ENCODE data around the gene SUSD3.
A peak's percentile ranks its signal among the peaks of the same experiment; 100 is the strongest.

SUSD3 gene

DNA sequence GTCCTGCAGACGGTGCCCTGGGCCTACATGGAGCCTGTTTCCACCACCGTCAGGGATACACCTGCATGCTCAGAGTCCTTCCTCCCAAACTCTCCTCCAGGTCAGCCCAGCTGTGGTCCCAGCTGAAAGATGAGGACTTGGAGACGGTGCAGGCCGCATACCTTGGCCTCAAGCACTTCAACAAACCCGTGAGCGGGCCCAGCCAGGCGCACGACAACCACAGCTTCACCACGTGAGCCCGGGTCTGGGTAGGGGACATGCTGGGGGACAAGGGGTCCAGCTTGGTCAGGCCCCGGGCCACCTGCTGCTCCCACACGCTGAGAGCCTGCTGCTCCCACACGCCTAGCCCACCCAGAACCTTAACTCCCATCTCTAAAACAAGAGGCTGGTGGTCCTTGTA, 20.9 kb downstream of the SUSD3 start:
- DNase-seq (ENCODE audit: insufficient read length, low spot score) (no peak), FAIRE-seq (no peak)

DNA sequence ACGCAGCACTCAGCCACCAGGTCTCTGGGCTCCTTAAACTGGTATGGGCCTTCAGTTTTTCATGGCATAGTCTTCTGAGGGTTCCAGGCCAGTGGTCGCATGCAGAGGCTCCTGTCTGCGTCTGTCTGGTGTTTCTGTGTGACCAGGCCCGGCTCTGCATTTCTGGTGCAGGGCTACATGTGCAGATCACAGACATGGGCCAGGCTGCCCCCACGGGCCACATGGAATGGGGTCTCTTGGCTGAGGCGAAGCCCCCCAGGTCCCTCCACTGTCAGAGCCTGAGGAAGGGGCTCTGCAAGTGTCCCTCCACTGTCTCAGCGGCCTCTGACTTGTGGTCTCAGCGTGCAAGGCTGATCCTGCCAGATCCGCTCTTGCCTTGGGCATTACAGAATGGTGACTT, 21.9 kb downstream of the SUSD3 start:
- DNase-seq (ENCODE audit: insufficient read length, low spot score) = no peak
- FAIRE-seq = no peak
- no peak for TF ChIP-seq POU2F2 (IDR thresholded peaks at IDR 0.05; ENCODE audit: low read depth, low read length)
- TF ChIP-seq PAX5 (IDR thresholded peaks at IDR 0.05; ENCODE audit: insufficient read depth, low read length, severe bottlenecking) = no peak
- TF ChIP-seq POLR2AphosphoS5 (IDR thresholded peaks at IDR 0.05; ENCODE audit: low read depth, low read length) = no peak
- TF ChIP-seq TAF1 (IDR thresholded peaks at IDR 0.05; ENCODE audit: low read depth, low read length) = no peak
- no peak for TF ChIP-seq SPI1 (IDR thresholded peaks at IDR 0.05; ENCODE audit: low read depth, low read length)
- TF ChIP-seq POLR2A (IDR thresholded peaks at IDR 0.05; ENCODE audit: low read depth, low read length) = no peak

More for the DNA sequence above, 20.9 kb downstream of the SUSD3 start:
- TF ChIP-seq POLR2A (IDR thresholded peaks at IDR 0.05; ENCODE audit: low read depth, low read length) = no peak
- TF ChIP-seq POU2F2 (IDR thresholded peaks at IDR 0.05; ENCODE audit: low read depth, low read length) = no peak
- no peak for TF ChIP-seq PAX5 (IDR thresholded peaks at IDR 0.05; ENCODE audit: insufficient read depth, low read length, severe bottlenecking)
- TF ChIP-seq SPI1 (IDR thresholded peaks at IDR 0.05; ENCODE audit: low read depth, low read length) = no peak
- TF ChIP-seq POLR2AphosphoS5 (IDR thresholded peaks at IDR 0.05; ENCODE audit: low read depth, low read length) = no peak
- TF ChIP-seq TAF1 (IDR thresholded peaks at IDR 0.05; ENCODE audit: low read depth, low read length) = no peak

DNA sequence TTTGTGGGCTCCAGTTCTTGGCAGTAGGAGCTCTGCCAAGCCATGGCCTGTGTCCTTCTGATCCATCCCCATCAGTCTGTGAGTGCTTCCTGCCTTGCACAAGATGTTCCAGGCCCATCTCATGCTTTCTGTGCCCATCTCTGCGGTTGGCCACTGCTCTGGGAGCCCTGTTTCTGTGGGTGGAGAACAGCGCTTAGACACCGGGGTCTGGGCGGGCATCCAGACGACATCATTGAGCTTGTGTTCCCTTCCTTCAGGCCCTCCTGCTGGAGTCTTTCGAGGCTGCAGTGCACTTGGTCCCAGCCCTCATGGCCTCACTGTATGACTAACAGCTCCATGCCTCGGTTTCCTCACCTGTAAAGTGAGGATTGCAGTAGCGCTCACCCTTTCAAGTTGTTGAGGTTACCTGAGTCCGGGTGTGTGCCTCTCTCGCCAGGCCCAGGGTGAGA, 22.6 kb downstream of the SUSD3 start:
- TF ChIP-seq PAX5 (IDR thresholded peaks at IDR 0.05; ENCODE audit: insufficient read depth, low read length, severe bottlenecking) (no peak), TAF1 (IDR thresholded peaks at IDR 0.05; ENCODE audit: low read depth, low read length) (no peak), POU2F2 (IDR thresholded peaks at IDR 0.05; ENCODE audit: low read depth, low read length) (no peak), POLR2AphosphoS5 (IDR thresholded peaks at IDR 0.05; ENCODE audit: low read depth, low read length) (no peak), SPI1 (IDR thresholded peaks at IDR 0.05; ENCODE audit: low read depth, low read length) (no peak), POLR2A (IDR thresholded peaks at IDR 0.05; ENCODE audit: low read depth, low read length) (no peak)
- no peak for FAIRE-seq
- no peak for DNase-seq (ENCODE audit: insufficient read length, low spot score)

DNA sequence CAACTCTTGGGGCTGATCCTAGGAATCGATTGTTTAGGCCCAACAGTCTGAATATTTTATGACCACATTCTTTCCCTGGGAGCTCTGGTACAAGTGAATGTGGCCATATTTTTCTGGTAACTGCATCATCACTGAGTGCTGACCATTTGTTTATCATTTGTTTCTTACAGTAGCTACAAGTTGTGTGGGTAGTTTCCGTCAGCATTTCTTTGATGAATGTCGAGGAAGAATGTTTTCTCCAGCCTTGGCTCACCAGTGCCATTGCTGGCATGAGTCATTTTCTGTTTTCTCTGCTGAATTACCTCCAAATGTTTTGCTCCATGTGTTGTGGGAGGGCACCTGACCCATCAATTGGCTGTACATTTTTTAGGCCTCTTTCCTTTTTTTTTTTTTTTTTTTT, 23.4 kb downstream of the SUSD3 start:
- TF ChIP-seq POLR2A (IDR thresholded peaks at IDR 0.05; ENCODE audit: low read depth, low read length) (no peak), TAF1 (IDR thresholded peaks at IDR 0.05; ENCODE audit: low read depth, low read length) (no peak), POU2F2 (IDR thresholded peaks at IDR 0.05; ENCODE audit: low read depth, low read length) (no peak), POLR2AphosphoS5 (IDR thresholded peaks at IDR 0.05; ENCODE audit: low read depth, low read length) (no peak), SPI1 (IDR thresholded peaks at IDR 0.05; ENCODE audit: low read depth, low read length) (no peak), PAX5 (IDR thresholded peaks at IDR 0.05; ENCODE audit: insufficient read depth, low read length, severe bottlenecking) (no peak)
- no peak for FAIRE-seq
- no peak for DNase-seq (ENCODE audit: insufficient read length, low spot score)

DNA sequence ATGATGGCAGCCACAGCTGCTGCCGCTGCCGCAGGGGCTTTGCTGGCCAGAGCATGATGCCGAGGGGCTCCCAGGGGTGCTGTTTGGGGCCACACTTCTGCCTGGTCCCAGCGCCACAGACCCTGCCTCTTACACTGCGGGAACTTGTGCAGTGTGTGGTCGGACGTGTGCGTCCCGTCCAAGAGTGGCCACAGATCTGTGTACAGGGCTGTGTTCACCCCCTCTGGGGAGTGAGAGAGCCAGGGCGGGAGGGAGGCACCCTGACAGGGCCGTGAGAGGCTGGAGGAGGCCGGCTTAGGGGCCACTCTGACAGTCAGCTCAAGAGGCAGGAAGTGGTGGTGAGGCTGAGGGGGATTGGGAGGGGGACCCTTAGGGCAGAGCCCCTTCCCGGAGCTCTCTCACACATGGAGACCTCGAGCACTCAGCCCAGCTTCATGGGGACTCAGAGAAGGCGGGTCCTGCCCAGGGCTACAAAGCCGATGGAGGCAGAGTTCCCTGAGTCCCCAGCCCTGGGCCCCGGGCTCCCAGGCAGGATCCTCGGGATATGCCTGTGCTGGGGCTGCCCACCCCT, 24.4 kb downstream of the SUSD3 start:
- no peak for DNase-seq (ENCODE audit: insufficient read length, low spot score)
- no peak for TF ChIP-seq PAX5 (IDR thresholded peaks at IDR 0.05; ENCODE audit: insufficient read depth, low read length, severe bottlenecking)
- no peak for TF ChIP-seq TAF1 (IDR thresholded peaks at IDR 0.05; ENCODE audit: low read depth, low read length)
- TF ChIP-seq POLR2AphosphoS5 (IDR thresholded peaks at IDR 0.05; ENCODE audit: low read depth, low read length) = no peak
- TF ChIP-seq POLR2A (IDR thresholded peaks at IDR 0.05; ENCODE audit: low read depth, low read length) = no peak
- no peak for TF ChIP-seq POU2F2 (IDR thresholded peaks at IDR 0.05; ENCODE audit: low read depth, low read length)
- TF ChIP-seq SPI1 (IDR thresholded peaks at IDR 0.05; ENCODE audit: low read depth, low read length) = no peak
- no peak for FAIRE-seq

DNA sequence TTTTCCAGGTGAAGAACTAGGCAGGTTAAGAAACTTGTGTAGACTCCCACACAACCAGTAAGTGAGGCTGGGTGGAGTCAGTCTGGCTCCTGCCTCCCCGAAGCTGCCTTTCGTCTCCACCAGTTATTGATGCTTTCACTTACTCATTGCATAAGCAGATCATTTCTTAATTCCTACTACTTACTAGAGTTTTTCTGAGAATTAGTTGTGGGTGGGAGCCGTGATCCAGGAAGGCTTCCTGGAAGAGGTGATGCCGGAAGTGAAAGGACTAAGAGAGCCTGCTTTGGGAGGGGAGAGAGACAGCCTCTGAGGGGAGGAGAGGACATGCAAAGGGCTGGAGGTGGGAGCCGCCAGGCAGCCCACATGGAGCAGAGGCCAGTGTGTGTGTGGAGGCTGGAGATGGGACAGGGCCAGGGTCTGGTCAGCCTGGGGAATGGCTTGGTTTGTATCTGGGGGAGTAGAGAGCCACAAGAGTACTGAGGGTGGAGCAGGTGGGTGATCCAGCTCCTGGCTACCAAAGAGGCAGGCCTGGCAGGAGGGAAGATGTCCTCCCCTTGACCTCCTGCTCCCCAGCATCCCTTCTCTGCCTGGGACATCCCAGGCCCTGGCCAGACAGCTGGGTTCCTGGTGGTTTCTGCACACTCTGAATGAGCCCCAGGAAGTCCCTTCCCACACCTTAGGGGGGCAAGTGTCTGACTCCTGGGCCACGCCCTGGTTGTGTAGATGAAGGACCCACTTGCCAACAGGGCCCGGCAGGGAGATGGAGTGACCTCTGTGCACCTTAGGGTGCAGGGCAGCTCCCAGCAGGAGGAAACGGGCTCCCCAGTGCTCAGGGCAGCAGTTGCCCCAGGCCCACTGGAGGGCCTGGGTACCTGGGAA, 25.3 kb downstream of the SUSD3 start:
- FAIRE-seq (no peak), DNase-seq (ENCODE audit: insufficient read length, low spot score) (no peak)
- TF ChIP-seq POLR2AphosphoS5 (IDR thresholded peaks at IDR 0.05; ENCODE audit: low read depth, low read length) = no peak
- no peak for TF ChIP-seq TAF1 (IDR thresholded peaks at IDR 0.05; ENCODE audit: low read depth, low read length)
- TF ChIP-seq SPI1 (IDR thresholded peaks at IDR 0.05; ENCODE audit: low read depth, low read length) = no peak
- no peak for TF ChIP-seq POU2F2 (IDR thresholded peaks at IDR 0.05; ENCODE audit: low read depth, low read length)
- no peak for TF ChIP-seq PAX5 (IDR thresholded peaks at IDR 0.05; ENCODE audit: insufficient read depth, low read length, severe bottlenecking)
- no peak for TF ChIP-seq POLR2A (IDR thresholded peaks at IDR 0.05; ENCODE audit: low read depth, low read length)

DNA sequence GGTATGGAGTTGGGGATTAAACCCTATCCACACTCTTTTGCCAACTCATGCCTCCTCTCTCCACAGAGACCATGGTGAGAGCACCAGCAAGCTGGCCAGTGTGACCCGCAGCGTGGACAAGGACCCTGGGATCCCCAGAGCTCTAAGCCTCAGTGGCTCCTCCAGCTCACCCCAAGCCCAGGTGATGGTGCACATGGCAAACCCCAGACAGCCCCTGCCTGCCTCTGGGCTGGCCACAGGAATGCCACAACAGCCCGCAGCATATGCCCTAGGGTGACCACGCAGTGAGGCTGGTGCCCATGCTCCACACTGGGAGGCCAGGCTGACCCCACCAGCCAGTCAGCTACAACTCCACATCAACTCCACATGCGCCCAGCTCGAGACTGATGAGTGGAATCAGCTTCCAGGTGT, 26.0 kb downstream of the SUSD3 start:
- DNase-seq (ENCODE audit: insufficient read length, low spot score) (no peak), FAIRE-seq (no peak)
- TF ChIP-seq POU2F2 (IDR thresholded peaks at IDR 0.05; ENCODE audit: low read depth, low read length) (no peak), POLR2A (IDR thresholded peaks at IDR 0.05; ENCODE audit: low read depth, low read length) (no peak), SPI1 (IDR thresholded peaks at IDR 0.05; ENCODE audit: low read depth, low read length) (no peak), POLR2AphosphoS5 (IDR thresholded peaks at IDR 0.05; ENCODE audit: low read depth, low read length) (no peak), TAF1 (IDR thresholded peaks at IDR 0.05; ENCODE audit: low read depth, low read length) (no peak), PAX5 (IDR thresholded peaks at IDR 0.05; ENCODE audit: insufficient read depth, low read length, severe bottlenecking) (no peak)

DNA sequence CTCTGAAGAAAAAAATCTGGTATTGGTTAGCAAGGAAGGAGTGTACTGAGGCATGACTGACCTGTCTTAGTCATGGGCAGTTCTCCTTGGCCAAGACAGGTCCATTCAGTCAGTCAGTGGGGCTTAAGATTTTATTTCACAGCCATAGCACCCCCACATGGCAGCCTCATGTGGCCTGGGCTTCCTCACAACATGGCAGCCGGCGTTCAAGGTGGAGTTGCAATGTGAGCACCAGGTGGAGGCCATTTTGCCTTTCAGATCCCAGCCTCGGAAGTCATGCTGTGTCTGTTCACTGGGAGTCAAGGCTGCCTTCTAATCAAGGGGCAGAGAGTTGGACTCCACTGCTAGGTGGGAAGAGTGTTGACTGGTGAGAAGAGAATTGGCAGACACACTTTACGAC, 27.2 kb downstream of the SUSD3 start:
- FAIRE-seq = peak; percentile 13
- DNase-seq (ENCODE audit: insufficient read length, low spot score) = no peak
- TF ChIP-seq PAX5 (IDR thresholded peaks at IDR 0.05; ENCODE audit: insufficient read depth, low read length, severe bottlenecking) = no peak
- TF ChIP-seq POU2F2 (IDR thresholded peaks at IDR 0.05; ENCODE audit: low read depth, low read length) = no peak
- no peak for TF ChIP-seq POLR2A (IDR thresholded peaks at IDR 0.05; ENCODE audit: low read depth, low read length)
- TF ChIP-seq POLR2AphosphoS5 (IDR thresholded peaks at IDR 0.05; ENCODE audit: low read depth, low read length) = no peak
- TF ChIP-seq SPI1 (IDR thresholded peaks at IDR 0.05; ENCODE audit: low read depth, low read length) = no peak
- TF ChIP-seq TAF1 (IDR thresholded peaks at IDR 0.05; ENCODE audit: low read depth, low read length) = no peak

All from GM12891 (cell line).